Cerebellar cortex (tissue), 1 donor: ENCODE results near the gene L3MBTL3.

Experiments used
- DNase-seq: peaks from one replicate; pipeline ENCODE4 v3.0.0-alpha.2; 2015; ENCODE audit warnings: low spot score

Gene L3MBTL3

GRCh38 chr6:130027948-130028347 lies 9.6 kb downstream of the L3MBTL3 start:
- no peak for DNase-seq

GRCh38 chr6:130029163-130029562 lies 10.8 kb downstream of the L3MBTL3 start:
- DNase-seq, result no peak

- no peak for DNase-seq
These were observed 14.5 kb downstream of the L3MBTL3 start for GRCh38 chr6:130032758-130033340.

- no peak for DNase-seq
These were observed 15.6 kb downstream of the L3MBTL3 start for GRCh38 chr6:130033949-130034348.

- no peak for DNase-seq
These were observed 16.2 kb downstream of the L3MBTL3 start for GRCh38 chr6:130034378-130035146.

- no peak for DNase-seq
These were observed 16.8 kb downstream of the L3MBTL3 start for GRCh38 chr6:130035211-130035610.

- no peak for DNase-seq
These were observed 18.9 kb downstream of the L3MBTL3 start for GRCh38 chr6:130037207-130037811.

GRCh38 chr6:130041594-130041993 lies 23.2 kb downstream of the L3MBTL3 start:
- DNase-seq, result no peak

- no peak for DNase-seq
These were observed 25.0 kb downstream of the L3MBTL3 start for GRCh38 chr6:130043344-130043743.

- no peak for DNase-seq
These were observed 27.2 kb downstream of the L3MBTL3 start for GRCh38 chr6:130045622-130046021.

- DNase-seq, result no peak
These were observed 28.3 kb downstream of the L3MBTL3 start for GRCh38 chr6:130046671-130047070.

- no peak for DNase-seq
These were observed 29.0 kb downstream of the L3MBTL3 start for GRCh38 chr6:130047088-130047995.

GRCh38 chr6:130050230-130050629 lies 31.8 kb downstream of the L3MBTL3 start:
- DNase-seq, result no peak

GRCh38 chr6:130054725-130055124 lies 36.3 kb downstream of the L3MBTL3 start:
- DNase-seq, result no peak

GRCh38 chr6:130055271-130055670 lies 36.9 kb downstream of the L3MBTL3 start:
- DNase-seq, result no peak

GRCh38 chr6:130057495-130057894 lies 39.1 kb downstream of the L3MBTL3 start:
- DNase-seq, result no peak

GRCh38 chr6:130063806-130064205 lies 45.4 kb downstream of the L3MBTL3 start:
- DNase-seq, result no peak

GRCh38 chr6:130065609-130066156 lies 47.3 kb downstream of the L3MBTL3 start:
- no peak for DNase-seq

GRCh38 chr6:130069485-130069884 lies 51.1 kb downstream of the L3MBTL3 start:
- no peak for DNase-seq

GRCh38 chr6:130070326-130070725 lies 51.9 kb downstream of the L3MBTL3 start:
- DNase-seq, result no peak

GRCh38 chr6:130070792-130071191 lies 52.4 kb downstream of the L3MBTL3 start:
- no peak for DNase-seq

- no peak for DNase-seq
These were observed 57.6 kb downstream of the L3MBTL3 start for GRCh38 chr6:130075879-130076460.
